ENCODE measurements around the gene APOBEC3G.
"Not testable (repeated sequence)": the region's sequence is repeated elsewhere in the genome, so short reads cannot be mapped to it uniquely, and the experiment has no call there.

The APOBEC3G gene

GRCh38 chr22:39068033-39068785 lies 8.9 kb upstream of the APOBEC3G start:
- DNase-seq = no peak

GRCh38 chr22:39070186-39070585 lies 6.9 kb upstream of the APOBEC3G start:
- no peak for DNase-seq

- not testable (repeated sequence) for DNase-seq
Observed at GRCh38 chr22:39072581-39072981, 4.5 kb upstream of the APOBEC3G start.

GRCh38 chr22:39073981-39074380 lies 3.1 kb upstream of the APOBEC3G start:
- no peak for DNase-seq

- not testable (repeated sequence) for DNase-seq
Observed at GRCh38 chr22:39076155-39077025, 685 bp upstream of the APOBEC3G start.

GRCh38 chr22:39077912-39078311 lies 837 bp downstream of the APOBEC3G start:
- not testable (repeated sequence) for DNase-seq

GRCh38 chr22:39078329-39078728 lies 1.3 kb downstream of the APOBEC3G start:
- DNase-seq = no peak

- not testable (repeated sequence) for DNase-seq
Observed at GRCh38 chr22:39079054-39079637, 2.1 kb downstream of the APOBEC3G start.

GRCh38 chr22:39080052-39080762 lies 3.1 kb downstream of the APOBEC3G start:
- DNase-seq = no peak

- no peak for DNase-seq
Observed at GRCh38 chr22:39081016-39081415, 3.9 kb downstream of the APOBEC3G start.

GRCh38 chr22:39081598-39081997 lies 4.5 kb downstream of the APOBEC3G start:
- no peak for DNase-seq

GRCh38 chr22:39083212-39084165 lies 6.4 kb downstream of the APOBEC3G start:
- no peak for DNase-seq

- no peak for DNase-seq
Observed at GRCh38 chr22:39084666-39085065, 7.6 kb downstream of the APOBEC3G start.

GRCh38 chr22:39087098-39087497 lies 10.0 kb downstream of the APOBEC3G start:
- no peak for DNase-seq

- peak in 1 of 5 donors; percentile 38 for DNase-seq
Observed at GRCh38 chr22:39087881-39088684, 11.0 kb downstream of the APOBEC3G start.

GRCh38 chr22:39088685-39089032 lies 11.6 kb downstream of the APOBEC3G start:
- no peak for DNase-seq

- DNase-seq = no peak
Observed at GRCh38 chr22:39089928-39090327, 12.9 kb downstream of the APOBEC3G start.

GRCh38 chr22:39090426-39091064 lies 13.5 kb downstream of the APOBEC3G start:
- peak; percentile 72 to 99 (median 78) for DNase-seq

GRCh38 chr22:39091126-39092081 lies 14.3 kb downstream of the APOBEC3G start:
- peak in 1 of 5 donors; percentile 30 for DNase-seq

Data from T-helper 1 cell (primary cell).